ENCODE results near the gene CAD. TPM values are rescaled to one million over a fixed set of nuclear protein-coding genes. Genes with fewer than 3 reads are reported as not detected.

Gene CAD
- total RNA-seq, 1 experiment from 2014 or later = 114 TPM

- TF ChIP-seq CTCF (IDR thresholded peaks at IDR 0.05 in 2 of 3, conservative IDR thresholded peaks at IDR 0.05 in 1 of 3; ENCODE audit: borderline replicate concordance in 1 of 3, insufficient read depth in 1 of 3, low read depth in 2 of 3, low read length in 2 of 3) = no peak
- no peak for TF ChIP-seq ZNF274 (IDR thresholded peaks at IDR 0.05; ENCODE audit: low read depth, low read length)
- TF ChIP-seq YY1 (IDR thresholded peaks at IDR 0.05; ENCODE audit: extremely low read depth, insufficient replicate concordance, low read depth, low read length) = no peak
Observed at GRCh38 chr2:27219091-27219490, 1.9 kb downstream of the CAD start (continued).

GRCh38 chr2:27220091-27220490, 2.9 kb downstream of the CAD start:
- no peaks in the 10 kb centered on the region for H3K27me3 ChIP-seq (ENCODE audit: insufficient read depth, low read length)
- peaks cover 3 to 17% of the 10 kb centered on the region in 2 experiments; a peak in 3 of 4 replicates for H3K4me1 ChIP-seq (ENCODE audit: control insufficient read depth in 1 of 2, insufficient read depth in 2 of 2, low read length in 2 of 2)
- peaks cover 30 to 61% of the 10 kb centered on the region in 2 experiments for H3K36me3 ChIP-seq (ENCODE audit: control insufficient read depth in 1 of 2, insufficient read depth in 2 of 2, low read length in 2 of 2)
- ATAC-seq (no peak), DNase-seq (ENCODE audit: low read depth, low spot score) (no peak)
- ChIA-PET POLR2A (no interaction called here), RAD21 (ENCODE audit: low non-redundant PET in 1 of 2, low total read pairs in 2 of 2, uncharacterized antibody in 2 of 2, unreplicated experiment in 2 of 2) (no interaction called here), CTCF (interaction anchor here (1.1 kb wide), 1 partner anchor 60 kb away, joined by 3 read pairs; no protein-coding TSS in a partner anchor)
- BruUV-seq (replicated peaks) = no TSS peak
- no peaks in the 10 kb centered on the region for H3K9me2 ChIP-seq (ENCODE audit: insufficient read depth)
- no peak overlapping the region for H3K4me3 ChIP-seq (replicated peaks in 1 of 2; ENCODE audit: low read depth in 1 of 2, low read length in 2 of 2)
- intact Hi-C loops (cut with micrococcal nuclease) = no loop called here
- no peaks in the 10 kb centered on the region for H4K20me1 ChIP-seq (ENCODE audit: insufficient read depth)
- H2AFZ ChIP-seq (ENCODE audit: low read depth, low read length, poor library complexity, severe bottlenecking) = no peak overlapping the region
- no peak overlapping the region for H3K4me2 ChIP-seq (ENCODE audit: low read length)
- no peak overlapping the region for H3K27ac ChIP-seq (ENCODE audit: low read depth, low read length)
- peaks cover 57% of the 10 kb centered on the region for H3K79me2 ChIP-seq (ENCODE audit: insufficient read depth, low read length)
- TF ChIP-seq REST (IDR thresholded peaks at IDR 0.05; ENCODE audit: low read depth) (no peak), FOSL1 (IDR thresholded peaks at IDR 0.05; ENCODE audit: low read depth) (no peak), EZH2phosphoT487 (IDR thresholded peaks at IDR 0.05; ENCODE audit: borderline replicate concordance) (no peak)
- no peaks in the 10 kb centered on the region for H3K9me3 ChIP-seq (ENCODE audit: control insufficient read depth in 1 of 2, insufficient read depth in 1 of 2, low read depth in 1 of 2, low read length in 2 of 2)
- H3K9ac ChIP-seq (ENCODE audit: low read length) = no peak overlapping the region

Measured in HCT116 (cell line).